Measurements from ENCODE around the gene OXER1.

- TF ChIP-seq POLR2A (IDR thresholded peaks at IDR 0.05) (no peak), CTCF (IDR thresholded peaks at IDR 0.05) (peak in 1 of 6 experiments; percentile 34)
These were observed 30.5 kb upstream of the OXER1 start for GRCh38 chr2:42794271-42795046.

Data from thyroid gland (tissue), 4 donors.